Measurements from ENCODE around the gene IMMP2L. TPM values are rescaled to one million over a fixed set of nuclear protein-coding genes. Genes with fewer than 3 reads are reported as not detected.

Gene IMMP2L
- total RNA-seq, 1 experiment from 2014 or later = 30.3 TPM

DNA sequence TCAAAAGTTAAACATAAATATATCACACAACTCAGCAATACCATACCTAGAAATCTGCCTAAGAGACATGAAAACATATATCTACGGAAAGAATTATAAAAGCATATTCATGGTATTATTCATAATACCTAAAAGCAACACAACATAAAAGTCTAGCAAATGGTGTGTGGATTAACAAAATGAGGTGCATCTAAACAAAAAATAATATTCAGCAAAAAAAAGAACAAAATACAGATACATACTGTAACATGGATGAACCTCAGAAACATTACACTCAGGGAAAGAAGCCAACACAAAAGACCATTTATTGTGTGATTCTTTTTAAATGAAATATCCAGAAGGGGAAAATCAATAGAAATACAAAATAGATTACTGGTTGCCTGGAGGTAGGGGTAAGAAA lies 155.0 kb downstream of the IMMP2L start:
- no peak for DNase-seq (ENCODE audit: extremely low read depth, low read depth)

DNA sequence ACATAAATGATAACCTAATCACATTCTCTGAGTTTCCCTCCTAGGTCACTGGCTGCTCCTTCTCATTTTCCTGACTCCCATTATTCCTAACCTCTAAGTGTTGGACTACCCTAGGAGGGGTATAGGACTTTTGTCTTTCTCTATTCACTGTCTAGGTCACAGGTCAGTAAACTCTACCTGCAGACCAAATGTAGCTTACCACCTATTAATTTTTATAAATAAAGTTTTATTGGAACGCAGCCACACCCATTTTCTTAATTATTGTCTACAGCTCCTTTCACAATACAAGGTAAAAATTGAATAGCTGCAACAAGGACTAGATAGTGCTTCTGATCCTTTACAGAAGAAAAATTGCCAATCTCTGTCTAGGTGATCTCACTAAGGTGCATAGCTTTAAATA lies 156.7 kb downstream of the IMMP2L start:
- no peak for DNase-seq (ENCODE audit: extremely low read depth, low read depth)

DNA sequence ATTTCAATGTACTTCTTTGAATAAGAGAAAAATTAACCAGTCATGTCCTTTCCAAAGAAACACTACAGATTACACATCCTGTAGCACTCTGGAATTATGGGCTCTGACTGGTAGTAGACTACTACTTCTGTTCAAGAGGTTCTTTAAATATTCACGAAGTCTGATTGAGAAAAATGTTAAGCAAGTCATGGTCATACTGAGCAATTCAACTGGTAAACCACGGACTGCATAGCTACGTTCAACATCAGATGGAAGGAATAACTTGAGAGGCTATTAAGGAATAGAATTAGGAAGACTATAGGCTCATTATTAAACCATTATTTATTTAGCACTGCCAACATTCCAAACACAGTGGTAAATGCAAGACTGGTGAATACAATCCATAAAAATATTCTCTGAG lies 160.8 kb downstream of the IMMP2L start:
- DNase-seq (ENCODE audit: extremely low read depth, low read depth) = no peak

DNA sequence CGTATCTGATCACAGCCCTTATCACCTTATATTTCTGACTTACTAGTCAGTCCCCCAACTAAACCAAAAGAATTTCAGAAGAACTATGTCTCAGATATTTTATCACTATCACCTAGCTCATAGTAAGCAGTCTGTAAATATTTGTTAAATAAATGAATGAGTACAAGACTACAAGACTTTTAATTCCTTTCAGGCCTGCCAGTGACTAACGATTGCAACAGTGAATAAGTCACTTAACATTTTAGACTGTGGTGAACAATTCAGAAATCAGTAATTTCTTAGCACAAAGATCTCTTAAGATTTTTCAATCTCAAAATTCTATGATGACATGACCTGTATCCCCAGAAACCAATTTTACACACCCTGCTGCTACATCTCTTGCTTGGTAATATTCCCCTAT lies 162.2 kb downstream of the IMMP2L start:
- DNase-seq (ENCODE audit: extremely low read depth, low read depth) = no peak

DNA sequence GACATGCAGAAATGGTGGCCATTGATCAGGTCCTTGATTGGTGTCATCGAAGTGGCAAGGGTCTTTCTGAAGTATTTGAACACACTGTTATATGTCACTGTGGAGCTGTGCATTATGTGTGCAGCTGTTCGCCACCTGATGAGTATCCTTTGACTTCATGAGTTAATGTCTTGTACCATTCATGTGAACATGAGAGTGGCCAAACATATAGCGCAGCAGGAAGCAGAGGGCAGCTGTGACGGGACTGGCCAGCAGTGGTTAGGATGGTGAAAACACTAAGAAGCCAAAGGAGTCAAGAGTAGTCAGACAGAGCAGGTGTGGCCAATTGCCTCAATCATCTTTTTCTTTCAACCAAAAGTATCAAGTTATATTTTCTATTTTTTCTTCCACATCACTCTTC lies 167.4 kb downstream of the IMMP2L start:
- DNase-seq (ENCODE audit: extremely low read depth, low read depth) = no peak

- no peak for DNase-seq (ENCODE audit: extremely low read depth, low read depth)
Observed at GRCh38 chr7:111393011-111393754, 169.1 kb downstream of the IMMP2L start.

- DNase-seq (ENCODE audit: extremely low read depth, low read depth) = no peak
Observed at GRCh38 chr7:111392294-111392693, 170.0 kb downstream of the IMMP2L start.

- DNase-seq (ENCODE audit: extremely low read depth, low read depth) = no peak
Observed at GRCh38 chr7:111390000-111390399, 172.3 kb downstream of the IMMP2L start.

DNA sequence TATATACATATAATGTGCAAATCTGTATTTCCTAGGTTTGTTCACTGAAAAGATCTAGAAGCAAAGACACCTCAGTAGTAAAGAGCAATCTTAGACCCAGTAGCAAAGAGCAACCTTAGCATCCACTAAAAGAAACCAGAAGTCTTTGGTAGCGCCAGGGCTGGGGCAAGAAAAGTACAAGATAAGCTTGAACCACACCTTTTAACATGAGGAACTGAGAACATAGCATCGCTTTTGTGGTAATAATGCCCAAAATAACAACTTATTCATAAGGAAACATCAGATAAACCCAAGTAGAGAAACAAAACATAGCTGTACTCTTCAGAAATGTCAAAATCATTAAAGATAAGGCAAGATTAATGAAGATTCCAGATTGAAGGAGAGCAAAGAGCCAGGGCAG lies 173.4 kb downstream of the IMMP2L start:
- no peak for DNase-seq (ENCODE audit: extremely low read depth, low read depth)

- DNase-seq (ENCODE audit: extremely low read depth, low read depth) = no peak
Observed at GRCh38 chr7:111388016-111388415, 174.3 kb downstream of the IMMP2L start.

GRCh38 chr7:111384065-111384891 lies 178.0 kb downstream of the IMMP2L start:
- peak; percentile 5 for DNase-seq (ENCODE audit: extremely low read depth, low read depth)

GRCh38 chr7:111383133-111383532 lies 179.2 kb downstream of the IMMP2L start:
- no peak for DNase-seq (ENCODE audit: extremely low read depth, low read depth)

GRCh38 chr7:111381590-111381989 lies 180.7 kb downstream of the IMMP2L start:
- no peak for DNase-seq (ENCODE audit: extremely low read depth, low read depth)

DNA sequence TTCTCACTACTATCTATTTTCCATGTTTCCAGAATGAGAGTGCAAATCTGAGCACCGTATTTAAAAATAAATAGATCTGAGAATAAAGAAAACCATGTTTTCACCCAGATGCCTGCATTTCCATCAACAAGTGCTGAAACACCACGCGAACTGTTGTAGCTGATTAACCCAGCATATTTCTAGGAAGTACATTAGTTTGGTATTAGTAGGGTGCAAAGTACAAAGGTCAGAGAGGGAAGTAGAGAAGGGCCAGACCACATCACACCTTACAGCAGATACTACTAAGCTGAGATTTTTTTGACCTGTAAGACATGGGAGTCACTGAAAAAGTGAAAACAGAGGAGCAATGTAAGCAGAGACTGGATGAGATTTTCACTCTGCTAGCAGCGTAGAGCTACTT lies 181.3 kb downstream of the IMMP2L start:
- no peak for DNase-seq (ENCODE audit: extremely low read depth, low read depth)

DNA sequence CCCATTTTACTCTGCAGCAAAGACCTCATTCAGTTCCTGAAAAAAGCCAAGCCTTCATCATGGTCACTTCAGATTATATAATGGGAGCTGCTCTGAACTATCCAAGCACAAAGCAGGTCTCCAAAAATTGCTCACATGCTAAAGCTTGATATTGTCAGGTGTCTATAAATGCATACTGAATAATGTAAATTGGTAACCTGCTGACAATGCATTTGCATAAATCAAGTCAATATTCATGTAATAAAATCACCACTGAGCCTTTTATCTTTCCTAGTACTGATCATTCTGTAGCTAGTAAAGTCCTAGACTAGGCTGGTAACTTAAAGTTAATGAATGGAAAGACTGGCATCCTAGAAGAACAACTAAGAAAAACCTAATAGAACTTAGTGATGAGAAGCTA lies 188.3 kb downstream of the IMMP2L start:
- DNase-seq (ENCODE audit: extremely low read depth, low read depth) = no peak

GRCh38 chr7:111371437-111371836 lies 190.9 kb downstream of the IMMP2L start:
- DNase-seq (ENCODE audit: extremely low read depth, low read depth) = no peak

DNA sequence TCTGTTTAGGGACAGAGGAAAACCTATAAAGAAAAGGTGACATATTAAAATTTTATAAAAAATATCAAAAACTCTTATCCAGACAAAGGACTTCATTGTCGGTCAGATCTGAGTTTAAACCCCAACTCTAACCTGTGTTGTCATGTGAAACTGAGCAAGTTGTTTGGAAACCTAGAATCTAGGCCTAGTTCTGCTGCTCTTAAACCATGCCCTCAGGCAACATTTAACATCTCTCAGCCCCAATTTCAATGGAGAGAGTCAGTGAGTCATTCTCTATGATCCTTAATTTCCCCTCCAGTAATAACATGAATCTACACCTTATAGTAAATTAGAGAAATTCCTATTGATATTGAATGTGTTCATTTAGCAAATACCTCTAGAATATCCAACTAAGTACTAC lies 192.3 kb downstream of the IMMP2L start:
- DNase-seq (ENCODE audit: extremely low read depth, low read depth) = no peak

DNA sequence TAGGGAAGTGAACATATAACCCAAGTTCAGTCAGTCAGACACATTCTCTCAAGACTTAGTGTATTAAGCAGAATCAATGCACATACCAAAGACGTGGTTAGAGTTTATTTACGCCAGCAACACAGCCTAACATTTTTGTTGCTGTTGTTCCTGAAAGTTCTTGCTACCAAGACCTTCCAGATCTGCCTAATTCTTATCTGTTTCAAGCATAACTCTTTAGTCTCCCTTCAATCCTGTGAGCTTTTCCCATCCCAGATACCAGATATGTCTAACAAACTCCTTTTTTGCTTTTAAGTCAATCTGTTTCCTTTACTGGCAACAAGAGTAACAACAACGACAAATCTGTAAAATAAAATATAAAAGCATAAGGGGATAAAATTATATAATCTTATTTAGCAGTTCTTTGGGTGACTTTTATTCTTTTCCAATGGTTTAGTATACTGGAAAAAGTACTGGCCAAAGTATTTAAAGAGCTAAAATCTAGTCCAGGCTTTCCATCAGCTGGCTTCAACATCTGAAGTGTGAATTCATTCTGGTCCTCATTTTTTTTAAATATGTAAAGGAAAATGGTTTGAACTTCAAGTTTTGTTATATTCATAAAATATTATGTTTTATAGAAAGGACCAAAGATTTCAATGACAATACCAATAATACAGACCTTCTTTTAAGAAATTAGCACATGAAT lies 193.8 kb downstream of the IMMP2L start:
- DNase-seq (ENCODE audit: extremely low read depth, low read depth) = no peak

- DNase-seq (ENCODE audit: extremely low read depth, low read depth) = no peak
Observed at GRCh38 chr7:111364413-111364812, 197.9 kb downstream of the IMMP2L start.

- DNase-seq (ENCODE audit: extremely low read depth, low read depth) = no peak
Observed at GRCh38 chr7:111363099-111363498, 199.2 kb downstream of the IMMP2L start.

GRCh38 chr7:111362506-111363054 lies 199.7 kb downstream of the IMMP2L start:
- no peak for DNase-seq (ENCODE audit: extremely low read depth, low read depth)
